Esophagus squamous epithelium (tissue), 5 donors: ENCODE results near the gene RNF180. TPM values are rescaled to one million over a fixed set of nuclear protein-coding genes. Genes with fewer than 3 reads are reported as not detected.

Experiments
- DNase-seq: peaks from one replicate; lab custom pipeline; 2025; lab: John Stamatoyannopoulos, UW
- H3K27ac ChIP-seq, 4 donors: fragments of 200-600 bp; sonication (generic); one replicate each; pipeline ENCODE4 v1.5.1; 2016 to 2019; ENCODE audit warnings: mild to moderate bottlenecking in 1 of 4
- H3K27me3 ChIP-seq, 4 donors: fragments of 200-600 bp; sonication (generic); 1 replicate in 3 of 4; 2 replicates in 1 of 4; pipeline versions ENCODE4 v1.5.1 to v1.6.0; 2017 to 2021; ENCODE audit warnings: antibody characterized with exemption in 1 of 4
- H3K36me3 ChIP-seq, 3 donors: fragments of 200-600 bp; sonication (generic); one replicate each; pipeline ENCODE4 v1.5.1; 2016 to 2019
- H3K4me1 ChIP-seq, 3 donors: fragments of 200-600 bp; sonication (generic); one replicate each; pipeline ENCODE4 v1.5.1; 2017 to 2019
- H3K4me3 ChIP-seq, 4 donors: fragments of 200-600 bp; sonication (generic); 1 replicate in 3 of 4; 2 replicates in 1 of 4; pipeline ENCODE4 v1.5.1; 2016 to 2019; ENCODE audit warnings: mild to moderate bottlenecking in 2 of 4, moderate library complexity in 1 of 4
- H3K9me3 ChIP-seq, 3 donors: fragments of 200-600 bp; sonication (generic); one replicate each; pipeline ENCODE4 v1.5.1; 2016 to 2019
- CTCF ChIP-seq, 6 experiments: fragments of 450-650 bp in 4 of 6; fragments of 200-600 bp in 2 of 6; sonication (generic) in 2 of 6; IDR thresholded peaks; one replicate each; pipeline ENCODE4 v1.5.1; 2016 to 2019; ENCODE audit warnings: antibody characterized with exemption in 6 of 6, mild to moderate bottlenecking in 4 of 6, moderate library complexity in 4 of 6
- POLR2A ChIP-seq, 4 donors: fragments of 450-650 bp; IDR thresholded peaks; one replicate each; pipeline ENCODE4 v1.6.1; 2017; ENCODE audit warnings: antibody characterized with exemption in 4 of 4, mild to moderate bottlenecking in 4 of 4, moderate library complexity in 3 of 4
- WGBS, 2 donors: methylation state at CpG; one replicate each; pipeline ENCODE4 v1.1.5; 2018; 5-methylcytosine and 5-hydroxymethylcytosine counted together
- intact Hi-C: fragments of 100-400 bp; cut with DNase I; formaldehyde crosslinking; loops from one replicate; pipeline ENCODE4 v1.15.0; 2022
- total RNA-seq, 4 donors: library from RNA; depleted of rRNA; stranded (reverse); fragments of >200 nt; gene quantifications; one replicate each; pipeline ENCODE4 v1.1.0, GENCODE V29; 2016
- donor health status: DM: yes; HTN: yes; CAD: no.

RNF180 gene
- total RNA-seq, 4 donors from 2014 or later: 2.1 to 9.5 (median 3.3) TPM

DNA sequence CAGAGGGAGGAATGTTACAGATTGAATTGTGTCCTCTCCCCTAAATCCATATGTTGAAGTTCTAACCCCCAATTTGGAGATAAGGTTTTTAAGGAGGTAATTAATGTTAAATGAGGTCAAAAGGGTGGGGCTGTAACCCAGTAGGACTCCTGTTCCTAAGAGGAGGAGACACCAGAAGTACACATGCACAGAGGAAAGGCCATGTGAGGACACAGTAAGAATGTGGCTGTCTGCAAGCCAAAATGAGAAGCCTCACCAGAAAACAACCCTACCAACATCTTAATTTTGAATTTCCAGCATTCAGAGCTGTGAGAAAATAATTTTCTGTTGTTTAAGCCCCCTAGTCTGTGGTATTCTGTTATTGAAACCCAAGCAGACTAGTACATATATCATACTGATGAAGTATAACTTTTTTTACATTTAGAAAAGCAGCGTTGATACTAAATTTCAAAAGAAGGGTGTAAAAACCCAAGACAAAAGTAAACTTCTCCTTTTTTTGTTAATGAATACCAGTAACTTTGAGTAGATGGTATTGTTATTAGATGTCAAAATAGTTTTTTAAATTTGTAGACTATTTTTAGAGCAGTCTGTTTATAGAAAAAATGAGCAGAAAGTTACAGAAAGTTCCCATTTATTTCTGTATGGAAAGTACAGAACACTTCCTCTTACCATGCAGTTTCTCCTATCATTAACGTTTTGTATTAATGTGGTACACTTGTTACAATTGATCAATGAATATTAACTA is 25.1 kb downstream of the RNF180 start:
- no peak for DNase-seq
- H3K36me3 ChIP-seq: no peaks in the 10 kb centered on the region
- intact Hi-C loops: no loop called here
- H3K27me3 ChIP-seq: no peaks in the 10 kb centered on the region
- no peaks in the 10 kb centered on the region for H3K9me3 ChIP-seq
- 33 to 70% methylated on average over 2 of the region's 2 CpGs for WGBS, 2 donors
- no peak overlapping the region for H3K27ac ChIP-seq
- peaks cover 0 to 7% (median 0%) of the 10 kb centered on the region in 3 donors for H3K4me1 ChIP-seq
- TF ChIP-seq CTCF (IDR thresholded peaks at IDR 0.05) (no peak), POLR2A (IDR thresholded peaks at IDR 0.05) (no peak)
- no peak overlapping the region for H3K4me3 ChIP-seq

DNA sequence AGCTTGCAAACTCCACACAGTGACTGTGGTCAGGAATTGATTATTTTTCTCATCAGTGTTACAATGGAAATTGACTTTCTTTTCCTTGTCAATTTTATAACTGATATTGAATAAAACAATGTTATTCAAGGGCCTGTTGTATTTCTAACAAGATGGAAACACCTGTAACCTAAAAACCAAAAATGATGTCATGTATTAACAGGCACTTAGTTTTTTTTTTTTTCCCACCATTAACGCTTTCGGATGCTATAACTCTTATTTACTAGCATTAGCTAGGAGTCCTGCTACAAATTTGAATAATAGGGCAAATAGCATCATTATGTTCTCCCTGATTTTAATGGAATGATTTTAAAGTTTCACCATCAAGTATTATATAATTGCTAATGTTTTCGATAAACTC is 30.3 kb downstream of the RNF180 start:
- intact Hi-C loops: no loop called here
- Histone ChIP-seq H3K4me1 (no peaks in the 10 kb centered on the region), H3K4me3 (no peak overlapping the region), H3K9me3 (no peaks in the 10 kb centered on the region), H3K27me3 (no peaks in the 10 kb centered on the region), H3K36me3 (no peaks in the 10 kb centered on the region), H3K27ac (no peak overlapping the region)
- WGBS, 2 donors: 95 to 97% methylated on average over 3 of the region's 3 CpGs
- no peak for DNase-seq
- TF ChIP-seq POLR2A (IDR thresholded peaks at IDR 0.05) (no peak), CTCF (IDR thresholded peaks at IDR 0.05) (no peak)

GRCh38 chr5:64199425-64199824 is 33.8 kb downstream of the RNF180 start:
- Histone ChIP-seq H3K4me3 (no peak overlapping the region), H3K9me3 (no peaks in the 10 kb centered on the region), H3K27me3 (no peaks in the 10 kb centered on the region), H3K27ac (no peak overlapping the region), H3K4me1 (no peaks in the 10 kb centered on the region), H3K36me3 (no peaks in the 10 kb centered on the region)
- WGBS, 2 donors: 27 to 28% methylated on average over 1 of the region's 1 CpG
- DNase-seq: no peak
- intact Hi-C loops: no loop called here
- TF ChIP-seq CTCF (IDR thresholded peaks at IDR 0.05): no peak
- no peak for TF ChIP-seq POLR2A (IDR thresholded peaks at IDR 0.05)

DNA sequence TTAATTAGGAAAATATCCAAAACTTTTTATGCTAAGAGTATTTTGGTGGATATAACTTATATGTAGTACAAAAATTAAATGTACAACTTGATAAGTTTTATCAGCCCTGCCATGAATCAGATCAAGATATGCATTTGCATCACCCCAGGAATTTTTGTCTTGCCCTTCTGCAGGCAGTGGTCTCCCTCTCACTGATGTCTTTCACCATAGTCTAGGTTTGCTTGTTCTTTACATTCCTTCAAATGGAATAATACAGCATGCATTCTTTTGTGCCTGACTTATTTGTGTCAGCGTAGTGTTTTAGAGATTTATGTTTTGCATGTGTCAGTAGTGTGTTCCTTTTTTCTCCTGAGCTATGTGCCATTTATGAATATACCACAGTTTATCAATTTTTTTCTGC is 36.4 kb downstream of the RNF180 start:
- Histone ChIP-seq H3K27me3 (no peaks in the 10 kb centered on the region), H3K36me3 (no peaks in the 10 kb centered on the region), H3K27ac (no peak overlapping the region), H3K4me1 (no peaks in the 10 kb centered on the region), H3K4me3 (no peak overlapping the region), H3K9me3 (no peaks in the 10 kb centered on the region)
- TF ChIP-seq POLR2A (IDR thresholded peaks at IDR 0.05) (no peak), CTCF (IDR thresholded peaks at IDR 0.05) (no peak)
- 90 to 92% methylated on average over 1 of the region's 1 CpG for WGBS, 2 donors
- no peak for DNase-seq
- intact Hi-C loops: no loop called here

- DNase-seq: no peak
- intact Hi-C loops: no loop called here
- WGBS, 2 donors: 46% methylated on average over 2 of the region's 2 CpGs
Measured at GRCh38 chr5:64206653-64207052, 41.0 kb downstream of the RNF180 start.

More at GRCh38 chr5:64206653-64207052, 41.0 kb downstream of the RNF180 start:
- Histone ChIP-seq H3K4me1 (no peaks in the 10 kb centered on the region), H3K9me3 (no peaks in the 10 kb centered on the region), H3K4me3 (no peak overlapping the region), H3K27me3 (no peaks in the 10 kb centered on the region), H3K36me3 (no peaks in the 10 kb centered on the region), H3K27ac (no peak overlapping the region)
- TF ChIP-seq POLR2A (IDR thresholded peaks at IDR 0.05) (no peak), CTCF (IDR thresholded peaks at IDR 0.05) (peak in 1 of 6 experiments; percentile 15)
